ENCODE results near the gene C22orf15. TPM values are rescaled to one million over a fixed set of nuclear protein-coding genes. Genes with fewer than 3 reads are reported as not detected.

The C22orf15 gene
- total and polyA plus RNA-seq, 5 donors from 2014 or later: 0.76 to 1.6 (median 0.88) TPM

DNA sequence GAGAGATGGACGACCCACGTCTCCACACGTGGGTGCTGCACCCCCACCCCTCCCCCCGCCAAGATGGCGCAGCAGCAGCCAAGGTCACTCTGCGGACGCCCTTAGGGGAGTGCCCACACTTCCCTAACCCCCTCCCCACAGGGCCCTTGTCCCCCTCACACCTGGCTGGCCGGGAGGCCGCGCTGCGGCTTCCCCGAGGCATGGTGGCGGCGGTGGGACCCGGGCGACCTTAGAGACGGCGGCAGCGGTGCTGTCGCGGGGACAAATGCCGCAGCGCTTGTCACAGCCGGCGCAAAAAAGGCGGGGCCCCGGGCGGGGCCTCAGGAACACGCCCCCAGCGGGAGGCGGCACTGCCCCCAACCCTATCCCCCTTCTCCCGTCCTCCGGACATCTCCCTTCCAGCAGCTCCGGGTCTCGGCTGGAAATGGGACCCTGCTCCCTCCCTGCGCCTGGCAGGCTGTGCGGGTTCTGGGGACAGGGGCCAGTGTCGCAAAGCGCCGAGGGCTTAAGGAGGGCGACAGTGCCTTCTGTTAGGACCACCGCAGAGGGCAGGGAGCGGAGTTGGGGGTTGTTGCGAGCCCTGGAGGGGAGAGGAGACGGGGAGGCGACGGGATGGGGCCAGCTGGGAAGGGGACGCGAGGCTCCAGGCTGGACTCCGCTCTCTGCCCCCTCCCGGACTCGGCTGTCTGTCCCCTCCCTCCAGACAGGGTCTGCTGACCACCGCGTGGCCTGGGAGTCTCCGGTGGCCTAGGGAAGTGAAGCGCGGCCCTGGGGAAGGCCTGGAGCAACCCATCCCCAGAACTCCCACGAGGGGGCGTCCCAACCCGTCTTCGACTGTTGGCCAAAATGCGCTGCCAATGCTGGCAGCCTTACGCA is 5.1 kb downstream of the C22orf15 start, which contains the start of gene CHCHD10:
Gene CHCHD10, minus strand, starts transcription at position 300 of the 876 bp plus-strand sequence. Its CDS starts 98 bp downstream, at position 202.
- Mint-ChIP-seq H3K27me3 (peaks cover 9% of the 10 kb centered on the region), H3K27ac (peak within 1 kb of the TSS in 2 of 3 donors; percentile 31 to 54), H3K9me3 (no peaks in the 10 kb centered on the region), H3K4me1 (peaks cover 0 to 45% (median 7%) of the 10 kb centered on the region in 4 donors), H3K4me3 (peak within 1 kb of the TSS; percentile 81 to 88 (median 84)), H3K36me3 (no peaks in the 10 kb centered on the region)
- H3K36me3 ChIP-seq (ENCODE audit: control insufficient read depth, insufficient read depth, low read length): no peaks in the 10 kb centered on the region
- H3K9me3 ChIP-seq (ENCODE audit: control insufficient read depth in 2 of 2, low read length in 2 of 2): no peaks in the 10 kb centered on the region
- H3K4me1 ChIP-seq (ENCODE audit: control insufficient read depth, insufficient read depth, low read length, poor library complexity, severe bottlenecking): peaks cover 43% of the 10 kb centered on the region
- H3K4me3 ChIP-seq (ENCODE audit: low read depth, low read length): peak within 1 kb of the TSS; percentile 53
- ATAC-seq (ENCODE audit: low read depth in 2 of 2) (peak; percentile 68 to 70), DNase-seq (peak; percentile 69 to 82 (median 71))
- peak within 1 kb of the TSS; percentile 23 for H3K27ac ChIP-seq (ENCODE audit: insufficient read depth, low read length, poor library complexity, severe bottlenecking)
- H3K27me3 ChIP-seq (ENCODE audit: control insufficient read depth, insufficient read depth, low read length): no peaks in the 10 kb centered on the region

DNA sequence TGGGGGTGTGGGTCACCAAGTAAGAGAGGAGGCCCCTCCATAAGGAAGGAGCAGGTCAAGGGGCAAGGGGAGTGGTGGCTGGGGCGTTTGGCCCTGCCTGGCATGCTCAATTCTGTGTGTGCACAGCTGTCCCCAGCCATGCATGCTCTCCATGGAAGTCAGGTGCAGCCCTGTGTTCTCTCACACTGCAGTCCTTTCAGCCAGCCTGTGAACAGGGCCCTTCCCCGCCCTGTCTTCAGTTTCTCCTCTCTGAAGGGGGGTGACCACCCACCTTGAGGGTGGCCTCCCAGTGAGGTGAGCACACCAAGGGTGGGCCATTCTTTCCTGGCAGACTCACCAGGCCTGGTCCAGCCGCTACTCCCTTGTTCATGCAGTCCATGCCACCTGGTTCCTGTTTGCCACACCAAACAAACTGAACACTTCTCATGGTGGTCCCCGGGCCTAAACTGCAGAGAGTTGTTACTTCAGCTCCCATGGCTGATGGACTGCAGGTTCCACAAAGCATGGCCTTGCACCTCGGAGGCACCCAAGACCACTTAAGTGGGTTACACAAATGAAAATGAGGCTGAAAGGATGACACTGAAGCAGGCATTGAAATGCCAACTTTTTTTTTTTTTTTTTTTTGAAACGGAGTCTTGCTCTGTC is 6.7 kb downstream of the C22orf15 start:
- ATAC-seq (ENCODE audit: low read depth in 2 of 2): no peak
- Histone ChIP-seq H3K4me1 (ENCODE audit: control insufficient read depth, insufficient read depth, low read length, poor library complexity, severe bottlenecking) (peaks cover 34% of the 10 kb centered on the region), H3K4me3 (ENCODE audit: low read depth, low read length) (no peak overlapping the region), H3K27me3 (ENCODE audit: control insufficient read depth, insufficient read depth, low read length) (no peaks in the 10 kb centered on the region), H3K27ac (ENCODE audit: insufficient read depth, low read length, poor library complexity, severe bottlenecking) (no peak overlapping the region), H3K9me3 (ENCODE audit: control insufficient read depth in 2 of 2, low read length in 2 of 2) (no peaks in the 10 kb centered on the region), H3K36me3 (ENCODE audit: control insufficient read depth, insufficient read depth, low read length) (no peaks in the 10 kb centered on the region)
- Mint-ChIP-seq H3K27ac (peak overlapping the region in 1 of 3 donors; percentile 43), H3K4me1 (peaks cover 5 to 37% (median 12%) of the 10 kb centered on the region in 4 donors), H3K9me3 (peaks cover 0 to 2% (median 0%) of the 10 kb centered on the region in 7 donors), H3K27me3 (peaks cover 16% of the 10 kb centered on the region), H3K36me3 (no peaks in the 10 kb centered on the region), H3K4me3 (peak overlapping the region; percentile 27 to 79 (median 54))
- DNase-seq: no peak

DNA sequence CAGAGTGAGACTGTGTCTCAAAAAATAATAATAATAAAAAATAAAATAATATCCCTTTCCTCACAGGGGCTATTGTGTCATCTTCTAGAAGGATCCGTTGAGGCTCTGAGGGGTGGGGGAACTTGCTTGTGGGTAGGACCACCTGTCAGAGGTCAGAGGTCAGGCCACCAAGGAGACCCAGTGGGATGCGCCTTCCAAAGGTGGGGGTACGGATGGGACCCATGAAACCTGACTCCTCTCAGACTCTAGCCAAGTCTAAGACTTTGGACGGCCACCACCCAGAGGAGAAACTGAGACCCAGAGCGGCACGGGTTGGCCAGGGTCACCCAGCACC is 9.5 kb downstream of the C22orf15 start:
- no peak for DNase-seq
- H3K27ac ChIP-seq (ENCODE audit: insufficient read depth, low read length, poor library complexity, severe bottlenecking): no peak overlapping the region

DNA sequence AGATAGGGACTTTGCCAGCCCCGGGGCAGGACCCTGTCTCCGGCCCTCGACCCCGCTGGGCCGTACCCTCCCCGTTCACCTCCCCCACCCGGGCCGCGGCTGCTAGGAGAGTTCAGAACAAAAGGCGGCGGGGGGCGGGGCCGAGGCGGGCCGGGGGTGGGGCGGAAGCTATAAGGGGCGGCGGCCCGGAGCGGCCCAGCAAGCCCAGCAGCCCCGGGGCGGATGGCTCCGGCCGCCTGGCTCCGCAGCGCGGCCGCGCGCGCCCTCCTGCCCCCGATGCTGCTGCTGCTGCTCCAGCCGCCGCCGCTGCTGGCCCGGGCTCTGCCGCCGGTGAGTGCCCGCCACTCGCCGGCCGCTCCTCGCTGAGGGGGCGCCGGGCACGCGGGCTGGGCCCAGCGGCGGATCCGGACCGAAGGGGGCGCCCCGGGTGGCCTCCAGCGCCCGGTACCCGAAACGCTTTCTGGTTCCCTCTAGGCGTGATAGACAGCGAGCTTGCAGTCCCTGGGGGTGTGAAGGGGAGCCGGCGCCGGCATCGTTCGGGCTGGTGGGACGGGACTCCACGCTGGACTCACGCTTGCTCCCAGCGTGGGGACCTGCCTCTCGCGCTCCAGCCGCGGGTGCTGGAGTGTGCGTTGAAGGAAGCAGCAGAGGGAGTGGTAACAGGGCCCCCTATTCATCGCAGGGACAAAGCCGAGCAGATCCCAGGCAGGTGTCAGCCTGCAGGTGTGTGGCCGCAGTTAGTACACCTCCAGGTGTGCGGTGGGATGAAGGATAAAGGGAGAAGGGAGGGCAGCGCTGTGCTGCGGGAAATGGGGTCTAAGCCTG is 10.1 kb downstream of the C22orf15 start, which contains the start of gene MMP11:
Gene MMP11, plus strand, starts transcription at position 201 of the 825 bp plus-strand sequence. Its CDS starts 22 bp downstream, at position 223.
- Histone ChIP-seq H3K36me3 (ENCODE audit: control insufficient read depth, insufficient read depth, low read length) (no peaks in the 10 kb centered on the region), H3K4me1 (ENCODE audit: control insufficient read depth, insufficient read depth, low read length, poor library complexity, severe bottlenecking) (peaks cover 24% of the 10 kb centered on the region), H3K4me3 (ENCODE audit: low read depth, low read length) (no peak within 1 kb of the TSS), H3K9me3 (ENCODE audit: control insufficient read depth in 2 of 2, low read length in 2 of 2) (no peaks in the 10 kb centered on the region), H3K27me3 (ENCODE audit: control insufficient read depth, insufficient read depth, low read length) (no peaks in the 10 kb centered on the region), H3K27ac (ENCODE audit: insufficient read depth, low read length, poor library complexity, severe bottlenecking) (no peak within 1 kb of the TSS)
- Mint-ChIP-seq H3K9me3 (peaks cover 0 to 2% (median 0%) of the 10 kb centered on the region in 7 donors), H3K27ac (peak within 1 kb of the TSS in 2 of 3 donors; percentile 82 to 90), H3K27me3 (peaks cover 16% of the 10 kb centered on the region), H3K4me1 (peaks cover 3 to 20% (median 11%) of the 10 kb centered on the region in 4 donors), H3K4me3 (peak within 1 kb of the TSS; percentile 71 to 86 (median 80)), H3K36me3 (no peaks in the 10 kb centered on the region)
- peak; percentile 50 to 61 for ATAC-seq (ENCODE audit: low read depth in 2 of 2)
- DNase-seq: peak; percentile 47 to 62 (median 49)

More for the DNA sequence above, 9.5 kb downstream of the C22orf15 start:
- H3K36me3 ChIP-seq (ENCODE audit: control insufficient read depth, insufficient read depth, low read length): no peaks in the 10 kb centered on the region
- Mint-ChIP-seq H3K36me3 (no peaks in the 10 kb centered on the region), H3K4me1 (peaks cover 3 to 20% (median 11%) of the 10 kb centered on the region in 4 donors), H3K27ac (peak overlapping the region in 1 of 3 donors; percentile 82), H3K4me3 (peak overlapping the region in 3 of 4 donors; percentile 41 to 76 (median 58)), H3K27me3 (peaks cover 16% of the 10 kb centered on the region), H3K9me3 (peaks cover 0 to 2% (median 0%) of the 10 kb centered on the region in 7 donors)
- no peak for ATAC-seq (ENCODE audit: low read depth in 2 of 2)
- H3K4me3 ChIP-seq (ENCODE audit: low read depth, low read length): no peak overlapping the region
- H3K4me1 ChIP-seq (ENCODE audit: control insufficient read depth, insufficient read depth, low read length, poor library complexity, severe bottlenecking): peaks cover 26% of the 10 kb centered on the region
- no peaks in the 10 kb centered on the region for H3K27me3 ChIP-seq (ENCODE audit: control insufficient read depth, insufficient read depth, low read length)
- H3K9me3 ChIP-seq (ENCODE audit: control insufficient read depth in 2 of 2, low read length in 2 of 2): no peaks in the 10 kb centered on the region

DNA sequence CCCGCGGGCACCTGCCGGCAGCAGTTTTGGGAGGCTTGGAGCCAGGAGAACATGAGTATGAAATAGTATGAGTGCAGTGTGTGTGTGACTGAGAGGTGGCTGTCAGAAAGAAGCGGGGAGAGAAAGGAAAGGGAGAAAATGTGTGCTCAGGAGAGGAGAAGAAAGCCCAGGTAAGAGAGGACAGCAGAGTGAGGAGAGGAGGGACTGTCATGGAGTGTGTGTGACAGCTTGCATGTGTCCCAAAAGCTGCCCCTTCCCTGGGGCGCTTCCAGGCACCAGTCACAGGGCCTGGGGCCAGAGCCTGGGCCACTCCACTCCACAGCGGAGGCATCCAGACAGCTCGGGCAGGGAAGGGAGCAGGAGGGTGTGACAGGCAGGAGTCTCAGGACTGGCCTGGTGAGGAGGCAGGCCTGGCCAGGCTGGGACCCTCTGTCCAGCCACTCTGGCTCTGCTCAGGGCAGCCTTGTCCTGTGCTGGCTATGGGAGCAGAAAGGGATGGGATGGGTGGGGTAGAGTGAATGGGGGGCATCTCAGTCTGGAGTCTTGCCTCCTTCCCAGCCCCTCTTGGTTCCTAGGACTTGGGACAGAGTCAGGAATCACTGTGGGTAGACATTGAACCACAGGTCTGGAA is 10.8 kb downstream of the C22orf15 start:
- H3K4me1 Mint-ChIP-seq: peaks cover 3 to 20% (median 11%) of the 10 kb centered on the region in 4 donors
- H3K36me3 ChIP-seq (ENCODE audit: control insufficient read depth, insufficient read depth, low read length): no peaks in the 10 kb centered on the region
- no peaks in the 10 kb centered on the region for H3K36me3 Mint-ChIP-seq
- H3K27ac ChIP-seq (ENCODE audit: insufficient read depth, low read length, poor library complexity, severe bottlenecking): no peak overlapping the region
- peak overlapping the region in 2 of 3 donors; percentile 0 to 90 for H3K27ac Mint-ChIP-seq
- peak overlapping the region; percentile 73 to 86 (median 80) for H3K4me3 Mint-ChIP-seq
- DNase-seq: no peak
- no peaks in the 10 kb centered on the region for H3K27me3 ChIP-seq (ENCODE audit: control insufficient read depth, insufficient read depth, low read length)
- no peak overlapping the region for H3K4me3 ChIP-seq (ENCODE audit: low read depth, low read length)
- no peaks in the 10 kb centered on the region for H3K9me3 ChIP-seq (ENCODE audit: control insufficient read depth in 2 of 2, low read length in 2 of 2)
- H3K27me3 Mint-ChIP-seq: peaks cover 16% of the 10 kb centered on the region
- no peak for ATAC-seq (ENCODE audit: low read depth in 2 of 2)
- H3K4me1 ChIP-seq (ENCODE audit: control insufficient read depth, insufficient read depth, low read length, poor library complexity, severe bottlenecking): peaks cover 16% of the 10 kb centered on the region
- H3K9me3 Mint-ChIP-seq: peaks cover 0 to 2% (median 0%) of the 10 kb centered on the region in 7 donors

DNA sequence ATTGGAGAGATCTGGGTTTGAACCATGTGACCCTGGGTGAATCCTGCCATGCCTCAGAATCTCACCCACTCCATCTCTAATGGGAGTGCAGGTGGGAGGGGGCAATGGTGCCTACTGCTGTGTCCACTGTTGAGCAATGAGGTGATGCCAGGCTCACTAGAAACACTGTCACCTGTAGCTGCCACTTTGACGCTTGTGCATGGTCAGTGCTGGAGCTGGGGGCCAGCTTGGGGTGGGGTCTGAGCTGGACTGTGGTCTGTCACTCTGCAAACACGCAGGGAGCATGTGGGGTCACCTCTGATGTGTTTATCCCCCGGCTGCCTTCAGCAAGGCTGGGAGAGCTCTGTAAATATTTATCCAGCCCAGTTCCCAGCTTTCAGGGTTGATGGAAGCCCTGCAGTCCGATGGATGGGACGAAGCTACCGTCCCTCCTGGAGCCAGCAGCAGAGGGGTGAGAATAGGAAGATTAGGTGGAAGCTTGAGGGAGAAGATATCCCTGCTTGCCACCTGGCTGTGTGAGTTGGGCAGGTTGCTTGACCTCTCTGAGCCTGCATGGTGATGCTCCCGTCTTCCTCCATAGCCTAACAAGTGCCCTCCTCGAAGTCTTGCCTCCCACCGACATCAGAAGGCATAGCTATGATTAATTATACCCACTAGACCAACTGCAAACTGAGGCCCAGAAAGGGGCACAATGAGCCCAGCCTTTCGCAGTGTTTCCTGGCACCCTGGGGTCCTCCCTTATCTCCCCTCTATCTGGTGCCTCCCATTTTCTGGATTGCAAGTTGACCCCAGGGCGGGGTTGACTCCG is 11.5 kb downstream of the C22orf15 start:
- peaks cover 16% of the 10 kb centered on the region for H3K4me1 ChIP-seq (ENCODE audit: control insufficient read depth, insufficient read depth, low read length, poor library complexity, severe bottlenecking)
- H3K4me3 ChIP-seq (ENCODE audit: low read depth, low read length): no peak overlapping the region
- H3K27ac Mint-ChIP-seq: no peak overlapping the region
- ATAC-seq (ENCODE audit: low read depth in 2 of 2) (no peak), DNase-seq (no peak)
- no peak overlapping the region for H3K27ac ChIP-seq (ENCODE audit: insufficient read depth, low read length, poor library complexity, severe bottlenecking)
- H3K27me3 ChIP-seq (ENCODE audit: control insufficient read depth, insufficient read depth, low read length): no peaks in the 10 kb centered on the region
- peaks cover 0 to 2% (median 0%) of the 10 kb centered on the region in 7 donors for H3K9me3 Mint-ChIP-seq
- H3K4me3 Mint-ChIP-seq: peak overlapping the region in 3 of 4 donors; percentile 4 to 73 (median 48)
- H3K27me3 Mint-ChIP-seq: peaks cover 11% of the 10 kb centered on the region
- no peaks in the 10 kb centered on the region for H3K36me3 ChIP-seq (ENCODE audit: control insufficient read depth, insufficient read depth, low read length)
- H3K9me3 ChIP-seq (ENCODE audit: control insufficient read depth in 2 of 2, low read length in 2 of 2): no peaks in the 10 kb centered on the region
- no peaks in the 10 kb centered on the region for H3K36me3 Mint-ChIP-seq
- H3K4me1 Mint-ChIP-seq: peaks cover 3 to 20% (median 11%) of the 10 kb centered on the region in 4 donors

Measured in CD4-positive, CD25-positive, alpha-beta regulatory T cell (primary cell).